HG03571 (cell line): ENCODE data around the gene PDZK1.
"Not testable (repeated sequence)": the region's sequence is repeated elsewhere in the genome, so short reads cannot be mapped to it uniquely, and the experiment has no call there.

ENCODE experiments used
- ATAC-seq: cut with Tn5 transposase; IDR thresholded peaks from one replicate; pipeline ENCODE4 v1.9.1; 2021; ENCODE audit not compliant: unreplicated experiment

Gene PDZK1

DNA sequence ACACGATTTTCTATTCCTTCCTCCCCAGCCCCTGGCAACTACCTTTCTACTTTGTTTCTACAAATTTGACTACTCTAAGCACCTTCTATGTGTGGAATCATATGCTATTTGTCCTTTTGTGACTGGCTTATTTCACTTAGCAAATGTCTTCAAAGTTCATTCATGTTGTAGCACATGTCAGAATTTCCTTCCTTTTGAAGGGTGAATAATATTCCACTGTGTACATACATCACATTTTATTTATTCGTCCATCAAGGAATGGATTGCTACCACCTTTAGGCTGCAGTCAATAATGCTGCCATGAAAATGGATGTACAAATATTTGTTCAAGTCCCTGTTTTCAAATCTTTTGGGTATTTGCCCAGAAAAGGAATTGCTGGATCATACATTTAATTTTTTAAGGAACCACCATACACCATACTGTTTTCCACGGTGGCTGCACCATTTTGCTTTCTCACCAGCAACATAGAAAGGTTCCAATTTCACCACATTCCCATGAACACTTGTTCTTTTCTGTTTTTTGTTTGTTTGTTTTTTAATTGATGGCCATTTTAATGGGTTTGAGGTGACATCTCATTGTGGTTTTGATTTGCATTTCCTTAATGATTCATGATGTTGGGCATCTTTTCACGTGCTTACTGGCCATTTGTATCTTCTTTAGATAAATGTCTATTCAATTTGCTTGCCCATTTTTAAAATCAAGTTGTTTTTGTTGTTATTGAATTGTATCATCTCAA, 3.3 kb upstream of the PDZK1 start:
- no peak for ATAC-seq

DNA sequence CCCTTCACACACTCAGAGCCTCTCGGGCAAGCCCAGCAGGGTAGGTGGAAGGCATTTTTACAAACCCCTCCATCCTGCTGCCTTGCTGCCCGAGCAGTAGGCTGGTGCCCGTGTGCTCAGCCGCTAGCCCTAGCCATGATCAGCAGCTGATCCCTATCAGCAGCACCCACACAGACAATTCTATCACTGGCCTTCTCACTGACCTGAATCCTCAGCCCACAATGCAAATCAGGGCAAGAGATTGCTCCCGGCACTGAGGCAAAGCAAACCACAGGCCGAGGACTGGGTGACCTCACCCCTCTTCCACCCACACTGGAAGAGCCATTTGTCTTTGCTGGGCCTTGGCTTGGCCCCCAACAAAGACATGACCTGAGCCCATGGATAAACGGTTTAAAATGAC, 895 bp upstream of the PDZK1 start:
- ATAC-seq: no peak

GRCh38 chr1:145706086-145706664, 993 bp downstream of the PDZK1 start:
- ATAC-seq: no peak

GRCh38 chr1:145705622-145706021, 1.5 kb downstream of the PDZK1 start:
- ATAC-seq: no peak

- ATAC-seq: no peak
Observed at GRCh38 chr1:145702826-145703225, 4.3 kb downstream of the PDZK1 start.

DNA sequence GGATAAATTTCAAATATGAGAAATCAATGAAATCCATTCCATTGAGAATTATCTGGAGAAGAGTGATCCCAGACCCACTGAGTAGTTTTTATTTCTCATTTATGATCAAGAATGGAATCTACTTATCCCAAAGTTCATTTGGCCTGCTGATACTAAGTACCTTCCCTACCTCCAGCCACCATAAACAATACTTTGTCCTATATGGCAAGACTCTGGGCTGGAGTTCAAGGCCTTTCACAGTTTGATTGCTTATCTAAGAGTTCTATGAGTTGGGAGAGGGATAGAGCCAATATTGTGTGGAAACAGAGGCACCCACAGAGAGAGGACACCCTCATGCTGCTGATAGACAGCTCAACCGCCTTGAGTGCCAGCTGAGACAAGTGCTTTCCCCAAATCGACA, 5.1 kb downstream of the PDZK1 start:
- ATAC-seq: no peak

- ATAC-seq: no peak
Observed at GRCh38 chr1:145701306-145701862, 5.8 kb downstream of the PDZK1 start.

- ATAC-seq: no peak
Observed at GRCh38 chr1:145696630-145696960, 10.6 kb downstream of the PDZK1 start.

DNA sequence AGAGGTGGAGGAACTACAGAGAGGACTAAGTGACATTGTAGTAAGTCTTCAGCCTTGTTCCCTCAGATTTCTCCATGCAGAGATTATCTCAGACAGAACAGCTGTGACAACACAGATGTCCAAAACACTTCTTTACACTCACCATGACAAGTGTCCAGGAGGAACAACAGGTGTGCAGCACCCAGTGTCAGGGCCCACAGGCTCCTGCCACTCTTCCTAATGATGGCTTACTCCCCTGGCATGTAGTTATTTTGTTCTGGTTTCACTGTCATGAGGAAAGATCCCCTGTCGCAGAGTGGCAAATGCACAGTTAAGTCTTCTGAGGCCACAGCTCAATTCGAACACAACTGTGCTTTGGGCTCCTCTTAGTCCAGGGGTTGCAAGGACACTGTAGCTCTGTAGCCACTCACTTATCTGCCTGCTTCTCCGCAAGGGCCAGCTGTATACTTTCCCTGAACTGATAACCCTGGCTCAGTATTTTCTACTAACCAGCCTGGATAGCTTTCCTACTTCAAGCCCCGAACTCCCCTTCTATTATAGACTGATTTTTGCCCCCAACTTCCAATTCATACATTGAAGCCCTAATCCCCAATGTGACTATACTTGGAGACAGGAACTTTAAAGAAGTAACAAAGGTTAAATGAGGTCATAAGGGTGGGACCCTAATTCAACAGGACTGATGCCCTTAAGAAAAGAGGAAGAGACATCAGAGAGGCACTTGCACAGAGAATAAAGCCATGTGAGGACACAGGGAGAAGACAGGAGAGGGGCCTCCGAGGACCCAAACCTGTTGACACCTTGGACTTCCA, 11.1 kb downstream of the PDZK1 start:
- ATAC-seq: no peak

- no peak for ATAC-seq
Observed at GRCh38 chr1:145692785-145693443, 14.3 kb downstream of the PDZK1 start.

DNA sequence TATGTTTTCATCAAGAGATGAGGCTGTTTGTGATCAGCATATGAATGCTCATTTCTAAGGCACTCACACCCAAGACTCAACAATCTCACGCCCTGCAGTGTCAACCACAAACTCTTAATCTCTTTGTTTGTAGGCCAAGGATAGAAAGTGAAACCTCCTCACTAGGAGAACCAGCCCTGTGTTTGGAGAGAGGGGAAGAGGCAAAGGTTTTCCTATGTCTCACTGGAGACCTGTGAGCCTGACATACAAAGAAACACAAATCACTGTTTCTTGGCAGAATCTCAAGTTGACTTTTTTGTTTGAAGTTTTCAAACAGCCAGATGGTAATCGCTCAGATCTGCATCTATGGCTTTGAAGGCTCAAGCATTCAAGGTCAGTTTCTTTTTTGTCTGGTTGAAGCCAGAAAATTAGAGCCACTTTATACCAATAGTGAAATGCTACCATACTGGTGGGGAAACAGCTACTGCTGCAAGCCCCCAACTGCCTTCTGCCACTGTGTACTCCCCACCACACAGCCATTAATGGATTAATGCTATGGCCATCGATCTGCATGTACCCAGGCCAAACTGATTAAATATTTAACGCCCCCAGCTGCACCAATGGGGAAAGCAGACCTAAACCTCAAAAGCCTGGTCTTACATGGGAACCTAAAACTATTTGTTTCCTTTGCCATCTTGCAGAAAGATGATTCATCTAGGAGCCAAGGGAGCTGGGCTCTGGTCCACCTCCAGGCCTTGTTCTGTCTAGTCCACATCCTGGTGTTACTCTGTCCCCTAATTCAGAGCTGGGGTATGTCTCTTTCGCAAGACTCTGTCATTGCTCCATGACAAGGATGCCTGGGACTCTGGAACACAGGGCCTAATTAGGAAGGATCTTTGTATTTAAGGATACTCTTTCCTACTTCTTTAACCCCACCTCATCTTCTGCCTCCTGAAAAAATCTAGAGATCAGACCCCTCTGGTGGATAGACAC, 16.3 kb downstream of the PDZK1 start:
- no peak for ATAC-seq

DNA sequence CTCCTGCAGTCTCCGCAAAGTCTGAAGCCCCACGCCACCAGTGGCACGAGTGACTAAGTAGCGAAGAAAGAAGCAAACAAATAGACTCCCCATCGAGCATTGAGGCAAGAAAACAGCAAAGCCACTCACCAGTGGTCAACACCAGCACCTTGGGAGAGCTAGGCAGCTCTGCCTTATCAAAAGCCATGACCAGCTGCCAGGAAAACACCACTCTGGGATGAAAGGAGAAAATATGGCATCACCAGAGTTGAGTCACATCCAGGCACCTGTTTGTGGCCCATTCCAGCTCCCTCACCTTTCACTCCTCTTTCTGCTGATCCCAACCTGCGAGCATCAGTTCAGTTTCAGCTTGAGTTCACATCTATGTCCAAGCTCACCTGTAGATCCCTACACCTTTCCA, 17.2 kb downstream of the PDZK1 start:
- no peak for ATAC-seq

- no peak for ATAC-seq
Observed at GRCh38 chr1:145688924-145689323, 18.2 kb downstream of the PDZK1 start.

GRCh38 chr1:145688328-145688727, 18.8 kb downstream of the PDZK1 start:
- ATAC-seq: no peak

DNA sequence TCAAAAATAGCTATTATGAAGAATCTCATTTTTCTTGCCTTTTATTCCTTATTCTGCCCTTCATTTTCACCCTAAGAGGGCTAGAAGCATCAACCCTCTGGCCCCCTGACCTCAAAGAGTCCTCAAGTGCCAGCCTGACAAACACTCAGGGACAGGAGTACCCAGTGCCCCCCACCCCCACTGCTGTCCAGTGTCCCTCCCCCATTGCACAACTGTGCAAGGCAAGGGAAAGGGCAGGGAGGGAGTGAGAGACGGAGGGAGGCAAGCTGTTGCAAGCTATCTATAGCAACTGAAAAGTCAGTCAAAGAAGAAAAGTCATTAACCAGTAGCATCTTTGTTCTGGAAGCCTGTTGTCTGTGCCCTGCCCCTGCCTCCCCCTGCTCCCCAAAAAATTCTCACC, 21.1 kb downstream of the PDZK1 start:
- ATAC-seq: not testable (repeated sequence)

GRCh38 chr1:145684858-145685257, 22.3 kb downstream of the PDZK1 start:
- ATAC-seq: not testable (repeated sequence)

GRCh38 chr1:145673217-145673616, 34.0 kb downstream of the PDZK1 start:
- not testable (repeated sequence) for ATAC-seq

GRCh38 chr1:145670995-145671745, 36.0 kb downstream of the PDZK1 start:
- not testable (repeated sequence) for ATAC-seq

GRCh38 chr1:145665015-145665414, 42.2 kb downstream of the PDZK1 start:
- not testable (repeated sequence) for ATAC-seq
